K562 (cell line): Measurements from ENCODE around the gene UBASH3A. TPM values are rescaled to one million over a fixed set of nuclear protein-coding genes. Genes with fewer than 3 reads are reported as not detected.

Experiments
- CEBPG ChIP-seq, 3 experiments: fragments of 200-800 bp in 1 of 3; sonication (Bioruptor generic) in 1 of 3; sonication (generic) in 1 of 3; formaldehyde crosslinking in 1 of 3; IDR thresholded peaks in 2 of 3; conservative IDR thresholded peaks in 1 of 3; 2 replicates each; pipeline versions ENCODE4 v1.6.1 to v1.8.0; 2016 to 2022; ENCODE audit warnings: missing compliant biosample characterization in 2 of 3, missing genetic modification characterization in 2 of 3, mild to moderate bottlenecking in 1 of 3, missing genetic modification reagents in 1 of 3
- CSDE1 ChIP-seq, 2 experiments: fragments of 450-650 bp; IDR thresholded peaks; 2 replicates each; pipeline ENCODE4 v1.6.1; 2016; ENCODE audit warnings: mild to moderate bottlenecking in 1 of 2
- DDX20 ChIP-seq: fragments of 450-650 bp; IDR thresholded peaks from 2 replicates; pipeline ENCODE4 v1.6.1; 2016; ENCODE audit warnings: missing genetic modification characterization, low read depth, mild to moderate bottlenecking, missing compliant biosample characterization, moderate library complexity
- FOXJ2 ChIP-seq: fragments of 200-800 bp; sonication (Bioruptor generic); IDR thresholded peaks from 2 replicates; pipeline ENCODE4 v1.6.1; 2016; ENCODE audit warnings: missing genetic modification characterization, missing compliant biosample characterization
- HDAC2 ChIP-seq: fragments of 450-650 bp; IDR thresholded peaks from 2 replicates; pipeline ENCODE4 v1.6.1; 2016; ENCODE audit warnings: mild to moderate bottlenecking
- HNRNPH1 ChIP-seq: fragments of 200-400 bp; formaldehyde crosslinking; optimal IDR thresholded peaks from 2 replicates; pipeline ENCODE3; 2017; ENCODE audit warnings: low read depth, mild to moderate bottlenecking, low read length, moderate library complexity
- IRF1 ChIP-seq: sonication (generic); formaldehyde crosslinking; IDR thresholded peaks from 2 replicates; pipeline ENCODE4 v1.8.0; 2022; ENCODE audit warnings: missing genetic modification reagents, mild to moderate bottlenecking, borderline replicate concordance
- MAX ChIP-seq: sonication (generic); formaldehyde crosslinking; IDR thresholded peaks from 2 replicates; pipeline ENCODE4 v1.9.0; 2022; ENCODE audit warnings: mild to moderate bottlenecking, missing genetic modification reagents
- NCOA2 ChIP-seq, 2 experiments: fragments of 450-650 bp; IDR thresholded peaks; 2 replicates each; pipeline ENCODE4 v1.6.1; 2018; ENCODE audit warnings: mild to moderate bottlenecking in 2 of 2, moderate library complexity in 1 of 2; ENCODE audit not compliant: partially characterized antibody in 2 of 2
- NCOA4 ChIP-seq: fragments of 450-650 bp; IDR thresholded peaks from 2 replicates; pipeline ENCODE4 v1.6.1; 2018; ENCODE audit warnings: mild to moderate bottlenecking; ENCODE audit not compliant: partially characterized antibody
- NRF1 ChIP-seq, 2 experiments: fragments of 450-650 bp; IDR thresholded peaks in 1 of 2; conservative IDR thresholded peaks in 1 of 2; 2 replicates each; pipeline ENCODE4 v1.6.1; 2014; ENCODE audit warnings: mild to moderate bottlenecking in 2 of 2
- POLR2AphosphoS5 ChIP-seq: IDR thresholded peaks from 2 replicates; pipeline ENCODE4 v1.6.1; 2011; ENCODE audit warnings: mild to moderate bottlenecking, low read depth, low read length, moderate library complexity; ENCODE audit not compliant: control insufficient read depth, insufficient read depth
- POLR2G ChIP-seq: fragments of 200-400 bp; formaldehyde crosslinking; IDR thresholded peaks from 2 replicates; pipeline ENCODE4 v1.6.1; 2017; ENCODE audit warnings: low read depth, mild to moderate bottlenecking, antibody characterized with exemption, low read length, moderate library complexity
- RBFOX2 ChIP-seq: fragments of 200-400 bp; formaldehyde crosslinking; IDR thresholded peaks from 2 replicates; pipeline ENCODE4 v1.6.1; 2017; ENCODE audit warnings: low read depth, mild to moderate bottlenecking, low read length, moderate library complexity
- RFX1 ChIP-seq: fragments of 450-650 bp; IDR thresholded peaks from 2 replicates; pipeline ENCODE4 v1.6.1; 2016; ENCODE audit warnings: mild to moderate bottlenecking, moderate library complexity
- SMAD2 ChIP-seq: fragments of 150-350 bp; IDR thresholded peaks from 2 replicates; pipeline ENCODE4 v1.6.1; 2014; ENCODE audit warnings: low read depth, mild to moderate bottlenecking, low read length
- SNRNP70 ChIP-seq: fragments of 200-400 bp; formaldehyde crosslinking; optimal IDR thresholded peaks from 2 replicates; pipeline ENCODE3; 2017; ENCODE audit warnings: low read depth, low read length
- U2AF1 ChIP-seq: fragments of 200-400 bp; formaldehyde crosslinking; optimal IDR thresholded peaks from 2 replicates; pipeline ENCODE3; 2017; ENCODE audit warnings: mild to moderate bottlenecking, low read depth, low read length, moderate library complexity
- U2AF2 ChIP-seq: fragments of 200-400 bp; formaldehyde crosslinking; optimal IDR thresholded peaks from 2 replicates; pipeline ENCODE3; 2017; ENCODE audit warnings: low read depth, mild to moderate bottlenecking, low read length
- YY1 ChIP-seq, 3 experiments: IDR thresholded peaks; 2 replicates each; pipeline ENCODE4 v1.6.1; 2011; ENCODE audit warnings: low read length in 2 of 3, mild to moderate bottlenecking in 2 of 3, moderate library complexity in 2 of 3, borderline replicate concordance in 1 of 3, control low read depth in 1 of 3, low read depth in 1 of 3; ENCODE audit not compliant: insufficient read depth in 3 of 3, insufficient replicate concordance in 2 of 3, control insufficient read depth in 1 of 3, insufficient read length in 1 of 3; ENCODE audit errors: extremely low read depth in 1 of 3
- ZFP30 ChIP-seq: fragments of 250-450 bp; sonication (Bioruptor Pico); IDR thresholded peaks from 2 replicates; pipeline ENCODE4 v1.8.0; 2022; ENCODE audit warnings: moderate library complexity, mild to moderate bottlenecking, inconsistent platforms, borderline replicate concordance
- ZNF316 ChIP-seq: fragments of 450-650 bp; IDR thresholded peaks from 2 replicates; pipeline ENCODE4 v1.6.1; 2016
- ZNF41 ChIP-seq: fragments of 250-450 bp; sonication (Bioruptor Pico); conservative IDR thresholded peaks from 2 replicates; pipeline ENCODE4 v1.4.0; 2020; ENCODE audit warnings: mild to moderate bottlenecking
- ZNF511 ChIP-seq: sonication (generic); formaldehyde crosslinking; IDR thresholded peaks from 2 replicates; pipeline ENCODE4 v1.8.0; 2022; ENCODE audit warnings: mild to moderate bottlenecking, missing genetic modification reagents
- ZNF561 ChIP-seq: fragments of 450-650 bp; formaldehyde crosslinking; conservative IDR thresholded peaks from 2 replicates; pipeline ENCODE4 v1.4.0; 2020; ENCODE audit warnings: mild to moderate bottlenecking, moderate library complexity
- ZNF586 ChIP-seq: fragments of 450-650 bp; formaldehyde crosslinking; conservative IDR thresholded peaks from 2 replicates; pipeline ENCODE4 v1.4.0; 2020; ENCODE audit warnings: mild to moderate bottlenecking, moderate library complexity
- ZNF696 ChIP-seq: fragments of 250-450 bp; sonication (Bioruptor Pico); conservative IDR thresholded peaks from 2 replicates; pipeline ENCODE4 v1.4.0; 2020; ENCODE audit warnings: mild to moderate bottlenecking, moderate library complexity
- ZNF780A ChIP-seq: fragments of 250-450 bp; sonication (Bioruptor Pico); IDR thresholded peaks from 2 replicates; pipeline ENCODE4 v1.5.0; 2021; ENCODE audit warnings: mild to moderate bottlenecking
- polyA plus RNA-seq, 8 experiments: library from polyadenylated mRNA; depleted of rRNA in 4 of 8; stranded (reverse) in 5 of 8; unstranded in 3 of 8; fragments of >200 nt; fragmentation: Nextera tagmentation in 2 of 8; fragmentation: Illumina TruSeq in 1 of 8; extraction: Ambion mirVana in 2 of 8; extraction: Trizol in 1 of 8; gene quantifications; 2 replicates each; pipeline versions ENCODE4 v1.2.1 to v1.2.3, GENCODE V29; 2011 to 2014; ENCODE audit warnings: inconsistent platforms in 1 of 8, missing spikeins in 1 of 8
- total RNA-seq, 7 experiments: library from RNA; depleted of rRNA in 6 of 7; stranded (reverse); fragments of >200 nt in 6 of 7; fragmentation: Illumina TruSeq in 2 of 7; extraction: Trizol in 2 of 7; gene quantifications; 2 replicates each; pipeline versions ENCODE4 v1.2.1 to v1.2.3, GENCODE V29; 2011 to 2021; ENCODE audit warnings: low replicate concordance in 1 of 7

UBASH3A gene
- total and polyA plus RNA-seq, 9 of the 15 experiments (the other 6 are each of a cell fraction or from before 2014, with no cell fraction given): 0.23 to 1.8 (median 1.1) TPM

GRCh38 chr21:42496120-42496838 is 92.6 kb downstream of the UBASH3A start, which contains the start of gene RSPH1 (continued):
- TF ChIP-seq HNRNPH1 (no peak), CEBPG (CRISPR knock-in tag; IDR thresholded peaks at IDR 0.05) (no peak), CEBPG (tag; conservative IDR thresholded peaks at IDR 0.05 in 1 of 2, IDR thresholded peaks at IDR 0.05 in 1 of 2) (no peak), CSDE1 (IDR thresholded peaks at IDR 0.05) (peak in 1 of 2 experiments; percentile 99; a peak in 2 of 4 replicates), POLR2AphosphoS5 (no peak), FOXJ2 (tag) (peak; percentile 41; the same call in 1 of the 2 replicates), HDAC2 (no peak), ZNF586 (CRISPR knock-in tag) (no peak), NCOA2 (IDR thresholded peaks at IDR 0.05; ENCODE audit: partially characterized antibody in 2 of 2) (no peak), SMAD2 (no peak), RFX1 (peak; percentile 100), ZNF696 (CRISPR knock-in tag) (no peak), NRF1 (conservative IDR thresholded peaks at IDR 0.05 in 1 of 2, IDR thresholded peaks at IDR 0.05 in 1 of 2) (peak; percentile 72 to 79), IRF1 (CRISPR knock-in tag) (no peak), SNRNP70 (no peak), YY1 (IDR thresholded peaks at IDR 0.05; ENCODE audit: borderline replicate concordance in 1 of 3, control insufficient read depth in 1 of 3, extremely low read depth in 1 of 3, insufficient read depth in 3 of 3, insufficient read length in 1 of 3, insufficient replicate concordance in 2 of 3, low read depth in 1 of 3, low read length in 2 of 3) (no peak), ZFP30 (CRISPR knock-in tag) (no peak), U2AF2 (no peak), DDX20 (no peak), ZNF511 (CRISPR knock-in tag) (no peak), ZNF561 (CRISPR knock-in tag) (no peak), NCOA4 (no peak), RBFOX2 (0 out of 2 replicates have a peak, but pooled peaks have one; percentile 30), MAX (peak; percentile 68), U2AF1 (no peak), ZNF41 (CRISPR knock-in tag) (no peak), POLR2G (peak; percentile 41; the same call in 1 of the 2 replicates), ZNF780A (CRISPR knock-in tag) (no peak), ZNF316 (no peak)
